HepG2 (cell line): ENCODE data around the gene PIK3CB. TPM values are rescaled to one million over a fixed set of nuclear protein-coding genes. Genes with fewer than 3 reads are reported as not detected.

Source experiments
- AHR ChIP-seq: IDR thresholded peaks from 2 replicates; pipeline ENCODE4 v1.6.1; 2018; ENCODE audit warnings: missing genetic modification reagents, missing compliant biosample characterization
- ATF5 ChIP-seq: sonication (generic); formaldehyde crosslinking; IDR thresholded peaks from 2 replicates; pipeline ENCODE4 v1.4.0; 2020; ENCODE audit warnings: mild to moderate bottlenecking, low read depth, missing genetic modification reagents
- CCDC6 ChIP-seq: sonication (generic); formaldehyde crosslinking; IDR thresholded peaks from 2 replicates; pipeline ENCODE4 v1.8.1; 2022; ENCODE audit warnings: mild to moderate bottlenecking, missing genetic modification reagents, moderate library complexity
- EP300 ChIP-seq, 3 experiments: sonication (generic) in 1 of 3; formaldehyde crosslinking in 1 of 3; IDR thresholded peaks; 2 replicates each; pipeline versions ENCODE4 v1.5.1 to v1.6.1; 2011 to 2020; ENCODE audit warnings: low read depth in 2 of 3, low read length in 2 of 3, borderline replicate concordance in 1 of 3, improper control_type of control experiment in 1 of 3, mild to moderate bottlenecking in 1 of 3, missing genetic modification reagents in 1 of 3, moderate library complexity in 1 of 3
- HOXA7 ChIP-seq: sonication (generic); formaldehyde crosslinking; IDR thresholded peaks from 2 replicates; pipeline ENCODE4 v1.8.1; 2022; ENCODE audit warnings: mild to moderate bottlenecking, missing genetic modification reagents, moderate library complexity
- KMT2A ChIP-seq: sonication (generic); formaldehyde crosslinking; IDR thresholded peaks from 2 replicates; pipeline ENCODE4 v1.4.0; 2020; ENCODE audit warnings: missing genetic modification reagents
- MAX ChIP-seq: IDR thresholded peaks from 2 replicates; pipeline ENCODE4 v1.6.1; 2012; ENCODE audit warnings: inconsistent platforms
- MTA1 ChIP-seq: sonication (generic); formaldehyde crosslinking; IDR thresholded peaks from 2 replicates; pipeline ENCODE4 v1.4.0; 2020; ENCODE audit warnings: missing genetic modification reagents, mild to moderate bottlenecking, borderline replicate concordance
- MYC ChIP-seq: sonication (generic); formaldehyde crosslinking; IDR thresholded peaks from 2 replicates; pipeline ENCODE4 v1.9.0; 2021; ENCODE audit warnings: missing genetic modification reagents, borderline replicate concordance
- PCBP2 ChIP-seq: fragments of 200-400 bp; formaldehyde crosslinking; optimal IDR thresholded peaks from 2 replicates; pipeline ENCODE3; 2018; ENCODE audit warnings: low read length, low read depth; ENCODE audit not compliant: poor library complexity, severe bottlenecking
- RXRA ChIP-seq: sonication (generic); formaldehyde crosslinking; IDR thresholded peaks from 2 replicates; pipeline ENCODE4 v1.5.1; 2020; ENCODE audit warnings: missing genetic modification reagents
- SOX6 ChIP-seq, 2 experiments: fragments of 450-650 bp in 1 of 2; sonication (generic) in 1 of 2; formaldehyde crosslinking in 1 of 2; IDR thresholded peaks; 2 replicates each; pipeline versions ENCODE4 v1.4.0 to v1.6.1; 2017 to 2020; ENCODE audit warnings: antibody characterized with exemption in 1 of 2, mild to moderate bottlenecking in 1 of 2, missing genetic modification reagents in 1 of 2
- SRY ChIP-seq: sonication (generic); formaldehyde crosslinking; IDR thresholded peaks from 2 replicates; pipeline ENCODE4 v1.8.0; 2022; ENCODE audit warnings: mild to moderate bottlenecking, missing genetic modification reagents
- TBL1XR1 ChIP-seq: fragments of 150-350 bp; IDR thresholded peaks from 2 replicates; pipeline ENCODE4 v1.6.1; 2014; ENCODE audit warnings: borderline replicate concordance, low read length; ENCODE audit not compliant: partially characterized antibody
- XBP1 ChIP-seq: sonication (generic); formaldehyde crosslinking; IDR thresholded peaks from 2 replicates; pipeline ENCODE4 v1.5.0; 2020; ENCODE audit warnings: missing genetic modification reagents
- ZBTB1 ChIP-seq: sonication (generic); formaldehyde crosslinking; IDR thresholded peaks from 2 replicates; pipeline ENCODE4 v1.4.0; 2020; ENCODE audit warnings: missing genetic modification reagents, borderline replicate concordance
- ZBTB21 ChIP-seq: sonication (generic); formaldehyde crosslinking; IDR thresholded peaks from 2 replicates; pipeline ENCODE4 v1.4.0; 2020; ENCODE audit warnings: missing genetic modification reagents
- ZBTB8A ChIP-seq: sonication (generic); formaldehyde crosslinking; IDR thresholded peaks from 2 replicates; pipeline ENCODE4 v1.4.0; 2020; ENCODE audit warnings: mild to moderate bottlenecking, low read depth, missing genetic modification reagents, borderline replicate concordance
- ZNF180 ChIP-seq: sonication (generic); formaldehyde crosslinking; IDR thresholded peaks from 2 replicates; pipeline ENCODE4 v1.4.0; 2020; ENCODE audit warnings: low read depth, missing genetic modification reagents, borderline replicate concordance
- ZNF230 ChIP-seq: sonication (generic); formaldehyde crosslinking; IDR thresholded peaks from 2 replicates; pipeline ENCODE4 v1.4.0; 2020; ENCODE audit warnings: mild to moderate bottlenecking, missing genetic modification reagents
- ZNF260 ChIP-seq: sonication (generic); formaldehyde crosslinking; IDR thresholded peaks from 2 replicates; pipeline ENCODE4 v1.4.0; 2020; ENCODE audit warnings: missing genetic modification reagents, low read depth, mild to moderate bottlenecking, borderline replicate concordance
- ZNF296 ChIP-seq: sonication (generic); formaldehyde crosslinking; conservative IDR thresholded peaks from 2 replicates; pipeline ENCODE4 v1.5.0; 2020; ENCODE audit warnings: mild to moderate bottlenecking, missing genetic modification reagents
- ZNF326 ChIP-seq: sonication (generic); formaldehyde crosslinking; IDR thresholded peaks from 2 replicates; pipeline ENCODE4 v1.4.0; 2020; ENCODE audit warnings: missing genetic modification reagents, borderline replicate concordance
- ZNF331 ChIP-seq: sonication (generic); formaldehyde crosslinking; IDR thresholded peaks from 2 replicates; pipeline ENCODE4 v1.4.0; 2020; ENCODE audit warnings: missing genetic modification reagents
- ZNF549 ChIP-seq: sonication (generic); formaldehyde crosslinking; IDR thresholded peaks from 2 replicates; pipeline ENCODE4 v1.5.0; 2020; ENCODE audit warnings: missing genetic modification reagents
- ZNF557 ChIP-seq: sonication (generic); formaldehyde crosslinking; IDR thresholded peaks from 2 replicates; pipeline ENCODE4 v1.4.0; 2020; ENCODE audit warnings: missing genetic modification reagents
- ZNF644 ChIP-seq: IDR thresholded peaks from 2 replicates; pipeline ENCODE4 v1.6.1; 2016; ENCODE audit warnings: low read depth
- ZNF670 ChIP-seq: sonication (generic); formaldehyde crosslinking; IDR thresholded peaks from 2 replicates; pipeline ENCODE4 v1.8.0; 2022; ENCODE audit warnings: mild to moderate bottlenecking, missing genetic modification reagents, borderline replicate concordance
- ZNF784 ChIP-seq: sonication (generic); formaldehyde crosslinking; IDR thresholded peaks from 2 replicates; pipeline ENCODE4 v1.5.1; 2020; ENCODE audit warnings: missing genetic modification reagents, mild to moderate bottlenecking, borderline replicate concordance
- ZNF83 ChIP-seq: sonication (generic); formaldehyde crosslinking; IDR thresholded peaks from 2 replicates; pipeline ENCODE4 v1.4.0; 2020; ENCODE audit warnings: missing genetic modification reagents, mild to moderate bottlenecking, borderline replicate concordance
- polyA plus RNA-seq, 8 experiments: library from polyadenylated mRNA; depleted of rRNA in 3 of 8; stranded (reverse) in 7 of 8; unstranded in 1 of 8; fragments of >200 nt; fragmentation: Illumina TruSeq in 4 of 8; extraction: Trizol in 4 of 8; gene quantifications; 2 replicates each; pipeline versions ENCODE4 v1.2.1 to v1.2.3, GENCODE V29; 2011 to 2016; ENCODE audit warnings: low read depth in 4 of 8, missing spikeins in 1 of 8, mixed read lengths in 1 of 8; ENCODE audit not compliant: insufficient read depth in 1 of 8
- total RNA-seq, 5 experiments: library from RNA; depleted of rRNA; stranded (reverse); fragments of >200 nt; fragmentation: Illumina TruSeq; extraction: Trizol; gene quantifications; 2 replicates each; pipeline ENCODE4 v1.2.3, GENCODE V29; 2016; ENCODE audit warnings: low read depth in 1 of 5

The PIK3CB gene
- total and polyA plus RNA-seq, 2 of the 13 experiments (the other 11 are each of a cell fraction or from before 2014, with no cell fraction given) = 6.6 to 18.7 TPM

- no peak for TF ChIP-seq ATF5 (CRISPR knock-in tag)
- TF ChIP-seq PCBP2 = no peak
- no peak for TF ChIP-seq ZNF296
- no peak for TF ChIP-seq ZNF83 (CRISPR knock-in tag)
- no peak for TF ChIP-seq TBL1XR1
- TF ChIP-seq EP300 (IDR thresholded peaks at IDR 0.05; ENCODE audit: low read depth in 2 of 2, low read length in 2 of 2) = peak in 1 of 2 experiments; percentile 55; a peak in 1 of 4 replicates
- TF ChIP-seq EP300 (CRISPR knock-in tag; IDR thresholded peaks at IDR 0.05; ENCODE audit: borderline replicate concordance) = no peak
- TF ChIP-seq AHR (CRISPR knock-in tag) = no peak
- TF ChIP-seq ZBTB1 (CRISPR knock-in tag) = no peak
- no peak for TF ChIP-seq RXRA
- no peak for TF ChIP-seq MTA1
- no peak for TF ChIP-seq ZNF230 (CRISPR knock-in tag)
- no peak for TF ChIP-seq ZNF326
- no peak for TF ChIP-seq CCDC6 (CRISPR knock-in tag)
- TF ChIP-seq ZNF644 (CRISPR knock-in tag) = peak; percentile 74; the same call in 1 of the 2 replicates
- TF ChIP-seq HOXA7 (CRISPR knock-in tag) = no peak
- TF ChIP-seq ZBTB8A = no peak
- TF ChIP-seq MYC = no peak
- TF ChIP-seq ZBTB21 (CRISPR knock-in tag) = no peak
- TF ChIP-seq ZNF670 (CRISPR knock-in tag) = no peak
- peak; percentile 39; the same call in 1 of the 2 replicates for TF ChIP-seq ZNF331 (CRISPR knock-in tag)
- TF ChIP-seq MAX = peak; percentile 35; the same call in 1 of the 2 replicates
- no peak for TF ChIP-seq ZNF180 (CRISPR knock-in tag)
- TF ChIP-seq SRY (CRISPR knock-in tag) = no peak
- no peak for TF ChIP-seq ZNF784 (CRISPR knock-in tag)
- TF ChIP-seq ZNF557 (CRISPR knock-in tag) = no peak
- 0 out of 2 replicates have a peak, but pooled peaks have one; percentile 76 for TF ChIP-seq ZNF260 (CRISPR knock-in tag)
- no peak for TF ChIP-seq XBP1
- TF ChIP-seq KMT2A (CRISPR knock-in tag) = no peak
- TF ChIP-seq SOX6 (IDR thresholded peaks at IDR 0.05) = no peak
- peak; percentile 71 for TF ChIP-seq SOX6 (CRISPR knock-in tag; IDR thresholded peaks at IDR 0.05)
- no peak for TF ChIP-seq ZNF549 (CRISPR knock-in tag)
These were observed 14.7 kb upstream of the PIK3CB start (continued) for GRCh38 chr3:138849222-138849940.
